Inferior parietal cortex (tissue), 1 donor: ENCODE results near the gene STEAP2.
"Not testable (repeated sequence)": the region's sequence is repeated elsewhere in the genome, so short reads cannot be mapped to it uniquely, and the experiment has no call there.

Experiments
- DNase-seq: peaks from one replicate; pipeline ENCODE4 v3.0.0-alpha.2; 2016; ENCODE audit errors: extremely low spot score

The STEAP2 gene

GRCh38 chr7:90211391-90212148 is at the start of gene STEAP2:
Gene STEAP2, plus strand, starts transcription at chr7:90211740. Its CDS starts 13,343 bp downstream, at chr7:90225083.
- DNase-seq, result peak; percentile 63

- no peak for DNase-seq
Observed at GRCh38 chr7:90163534-90163933, 48.0 kb upstream of the STEAP2 start.

DNA sequence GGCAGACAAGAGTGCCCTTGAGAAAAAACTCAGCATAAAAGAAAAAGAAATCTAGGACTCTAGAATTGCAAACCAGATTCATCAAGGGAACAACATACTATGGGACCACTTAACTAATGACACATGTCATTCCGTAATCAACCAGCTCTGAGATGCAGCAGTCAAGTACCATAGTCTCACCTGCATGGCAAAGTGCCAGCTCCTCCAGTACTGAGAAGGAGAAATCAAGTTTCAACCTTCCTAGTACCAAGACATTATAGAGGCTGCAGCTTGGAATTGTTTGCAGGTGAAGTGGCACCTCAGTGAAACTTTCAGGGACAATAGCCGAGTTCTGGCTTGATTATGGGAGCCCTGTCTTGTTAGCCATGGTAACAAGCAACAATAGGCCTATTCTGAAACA is 45.8 kb upstream of the STEAP2 start:
- DNase-seq, result no peak

DNA sequence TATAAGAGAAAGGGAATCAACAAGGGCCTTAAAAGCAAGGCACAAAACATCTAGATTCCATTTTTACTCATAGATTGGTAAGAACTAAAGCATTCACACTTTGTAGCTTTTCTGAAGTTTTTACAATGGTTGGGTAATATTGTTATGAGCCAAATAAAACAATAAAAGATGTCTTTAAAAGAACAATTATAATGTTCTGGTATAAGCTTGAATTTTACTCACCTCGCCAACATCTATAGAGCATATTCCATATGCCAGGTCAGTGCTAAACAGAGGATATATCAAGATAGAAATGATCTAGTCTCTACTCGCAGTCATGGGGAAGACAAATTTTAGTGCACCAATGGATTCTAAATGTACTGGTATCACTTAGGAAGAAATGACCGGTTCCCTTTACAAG is 45.4 kb upstream of the STEAP2 start:
- no peak for DNase-seq

- no peak for DNase-seq
Observed at GRCh38 chr7:90167361-90167760, 44.2 kb upstream of the STEAP2 start.

GRCh38 chr7:90169891-90170290 is 41.6 kb upstream of the STEAP2 start:
- no peak for DNase-seq

GRCh38 chr7:90172121-90172520 is 39.4 kb upstream of the STEAP2 start:
- no peak for DNase-seq

DNA sequence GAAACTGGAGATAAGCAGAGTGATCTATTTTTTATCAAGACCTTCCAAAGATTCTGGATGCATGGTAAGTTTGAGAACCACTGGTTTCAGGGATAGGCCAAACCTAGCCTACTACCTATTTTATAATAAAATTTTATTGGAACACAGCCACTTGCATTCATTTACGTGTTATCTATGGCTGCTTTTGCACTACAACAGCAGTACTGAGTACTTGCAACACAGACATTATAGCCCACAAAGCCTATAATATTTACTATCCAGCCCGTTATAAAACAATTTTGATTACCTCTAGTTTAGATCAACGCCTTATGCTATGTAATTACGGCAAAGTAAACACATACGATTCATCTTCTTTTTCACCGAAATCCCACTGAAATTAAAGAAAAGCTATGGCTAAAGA is 38.9 kb upstream of the STEAP2 start:
- DNase-seq, result no peak

GRCh38 chr7:90173127-90173844 is 38.3 kb upstream of the STEAP2 start:
- DNase-seq, result no peak

DNA sequence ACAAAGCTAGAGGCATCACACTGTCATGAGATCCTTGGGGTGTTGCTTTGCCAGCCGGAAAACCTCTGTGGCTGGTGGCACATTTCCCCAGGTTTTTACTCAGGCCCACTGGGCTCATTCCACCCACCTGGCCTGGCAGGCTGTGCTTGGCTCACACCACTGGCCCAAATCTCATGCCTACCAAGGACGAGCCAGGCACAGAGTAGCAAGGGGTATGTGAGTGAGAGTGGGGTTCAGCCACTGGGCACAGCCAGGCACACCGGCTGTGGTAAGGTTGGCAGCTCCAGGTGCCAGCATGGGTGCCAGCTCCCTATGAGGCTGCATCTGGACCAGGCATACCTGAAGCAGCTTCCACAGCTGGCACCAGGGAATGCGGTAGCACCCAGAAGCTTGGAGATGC is 35.9 kb upstream of the STEAP2 start:
- DNase-seq, result no peak

GRCh38 chr7:90176195-90176594 is 35.3 kb upstream of the STEAP2 start:
- no peak for DNase-seq

- DNase-seq, result peak; percentile 60
Observed at GRCh38 chr7:90178166-90178565, 33.4 kb upstream of the STEAP2 start.

DNA sequence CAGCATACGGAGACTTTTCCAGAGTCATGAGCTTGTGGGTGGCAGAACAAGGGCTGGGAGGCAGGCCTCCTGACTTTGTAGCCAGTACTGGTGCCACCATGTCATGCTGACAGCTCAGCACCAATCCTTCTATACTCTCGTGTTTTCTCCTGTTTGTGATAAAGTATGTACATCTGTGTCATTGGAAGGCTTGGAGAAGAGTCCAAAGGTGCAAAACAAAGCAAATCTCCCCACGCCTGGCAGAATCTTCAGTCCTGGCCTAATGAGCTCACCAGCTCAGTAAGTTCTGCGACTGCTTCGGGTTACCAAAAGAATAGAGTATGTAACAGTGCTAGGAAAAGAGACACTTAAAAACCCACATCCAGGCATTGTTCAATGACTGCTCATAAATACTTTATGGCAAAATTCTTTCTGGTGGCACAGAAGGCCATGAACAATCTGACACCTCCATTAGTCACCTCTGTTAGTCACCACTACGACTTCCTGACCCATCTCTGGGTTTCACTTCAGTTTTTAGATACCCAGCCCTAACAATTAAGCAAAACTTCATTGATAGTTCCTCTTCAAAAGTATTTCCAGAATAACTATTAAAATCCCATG is 32.8 kb upstream of the STEAP2 start:
- no peak for DNase-seq

- peak; percentile 54 for DNase-seq
Observed at GRCh38 chr7:90180011-90180585, 31.4 kb upstream of the STEAP2 start.

DNA sequence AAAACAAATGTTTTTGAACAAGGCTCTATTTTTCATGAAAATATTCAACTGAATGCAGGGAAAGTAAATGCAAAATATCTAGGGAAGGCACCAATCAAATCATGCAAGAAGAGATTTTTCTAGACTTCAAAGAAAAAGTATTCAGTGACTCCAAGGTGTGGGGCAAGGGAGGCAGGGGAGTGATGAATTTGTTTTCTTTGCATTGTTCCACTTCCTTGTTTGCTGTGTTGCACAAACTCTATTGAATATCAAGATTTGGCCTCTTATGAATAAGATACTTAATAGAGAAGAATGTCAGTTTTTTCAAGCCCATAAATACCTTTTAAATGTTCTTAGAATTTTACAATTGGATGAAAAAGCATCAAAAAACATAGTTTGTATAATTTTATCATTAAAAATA is 30.9 kb upstream of the STEAP2 start:
- DNase-seq, result no peak

- DNase-seq, result no peak
Observed at GRCh38 chr7:90181485-90181884, 30.1 kb upstream of the STEAP2 start.

DNA sequence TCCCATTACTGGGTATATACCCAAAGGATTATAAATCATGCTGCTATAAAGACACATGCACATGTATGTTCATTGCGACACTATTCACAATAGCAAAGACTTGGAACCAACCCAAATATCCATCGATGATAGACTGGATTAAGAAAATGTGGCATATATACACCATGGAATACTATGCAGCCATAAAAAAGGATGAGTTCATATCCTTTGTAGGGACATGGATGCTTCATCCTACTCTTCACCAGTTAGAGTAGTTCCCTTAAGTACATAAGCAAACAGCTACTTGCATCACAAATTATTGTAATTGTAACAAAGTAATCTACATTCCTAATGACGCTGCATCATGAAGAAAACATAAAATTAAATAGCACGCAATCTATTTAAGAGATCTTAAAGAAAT is 25.2 kb upstream of the STEAP2 start:
- DNase-seq, result not testable (repeated sequence)

DNA sequence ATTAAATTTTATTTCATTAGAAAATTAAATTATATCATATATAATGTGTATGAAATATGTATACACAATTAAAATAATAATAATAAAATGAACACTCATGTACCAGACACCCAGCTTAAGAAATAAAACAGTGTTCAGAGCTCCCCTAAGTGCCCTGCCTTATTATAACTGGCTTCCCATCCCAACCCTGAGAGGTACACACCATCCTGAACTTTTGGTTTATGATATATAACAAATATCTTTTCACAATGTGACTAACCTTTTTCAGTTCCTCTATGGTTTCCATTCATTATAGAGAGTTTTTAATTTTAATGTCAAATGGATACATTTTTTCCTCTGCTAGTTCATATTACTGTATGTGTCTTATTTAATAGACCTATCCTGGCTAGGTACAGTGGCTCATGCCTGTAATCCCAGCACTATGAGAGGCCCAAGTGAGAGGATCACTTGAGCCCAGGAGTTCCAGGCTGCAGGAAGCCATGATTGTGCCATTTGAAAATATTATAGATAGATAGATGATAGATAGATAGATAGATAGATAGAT is 24.0 kb upstream of the STEAP2 start:
- no peak for DNase-seq

DNA sequence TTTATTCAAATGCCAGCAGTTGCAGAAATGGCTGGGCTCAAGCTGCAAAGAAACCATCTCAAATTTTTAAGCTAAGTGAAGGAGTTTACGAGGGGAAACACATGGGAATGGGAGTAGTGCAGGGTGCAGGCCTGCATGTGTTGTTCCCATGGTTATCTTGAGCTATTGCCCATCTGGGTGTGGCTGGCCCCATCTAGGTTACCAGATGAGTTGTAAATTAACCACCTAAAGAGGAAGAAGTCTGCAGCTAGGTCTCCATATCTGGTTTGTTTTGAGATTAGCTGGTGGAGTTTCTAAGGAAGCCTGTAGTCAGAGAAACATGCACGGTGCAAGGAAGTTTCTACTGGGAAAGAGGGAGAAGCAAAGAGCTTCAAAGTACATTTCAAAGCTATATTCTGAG is 23.3 kb upstream of the STEAP2 start:
- no peak for DNase-seq

GRCh38 chr7:90190995-90191394 is 20.5 kb upstream of the STEAP2 start:
- DNase-seq, result no peak

GRCh38 chr7:90191648-90192047 is 19.9 kb upstream of the STEAP2 start:
- no peak for DNase-seq
